HG02642 (cell line): ENCODE data around the gene PRKAG1.
"Not testable (repeated sequence)": the region's sequence is repeated elsewhere in the genome, so short reads cannot be mapped to it uniquely, and the experiment has no call there.

Source experiments
- ATAC-seq: cut with Tn5 transposase; IDR thresholded peaks from one replicate; pipeline ENCODE4 v1.9.1; 2021; ENCODE audit warnings: mild to moderate bottlenecking; ENCODE audit not compliant: unreplicated experiment, poor library complexity

PRKAG1 gene

GRCh38 chr12:49018261-49019119, at the start of gene PRKAG1:
TSS of gene PRKAG1 (minus strand) at chr12:49018776. CDS start at chr12:49018740, 36 bp downstream.
- peak; percentile 87 for ATAC-seq

GRCh38 chr12:49066120-49066519, 47.5 kb upstream of the PRKAG1 start:
- ATAC-seq, result no peak

- ATAC-seq, result no peak
Measured at GRCh38 chr12:49064767-49065152, 46.2 kb upstream of the PRKAG1 start.

DNA sequence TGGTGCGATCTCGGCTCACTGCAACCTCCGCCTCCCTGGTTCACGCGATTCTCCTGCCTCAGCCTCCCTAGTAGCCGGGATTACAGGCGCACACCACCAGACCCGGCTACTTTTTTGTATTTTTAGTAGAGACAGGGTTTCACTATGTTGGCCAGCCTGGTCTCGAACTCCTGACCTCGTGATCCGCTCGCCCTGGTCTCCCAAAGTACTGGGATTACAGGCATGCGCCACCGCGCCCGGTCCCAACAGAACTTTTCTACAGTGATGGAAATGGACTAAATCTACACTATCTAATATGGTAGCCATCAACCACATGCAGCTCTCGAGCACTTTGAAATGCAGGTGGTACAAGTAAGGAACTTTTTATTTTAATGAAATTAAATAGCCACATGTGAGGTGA, 43.3 kb upstream of the PRKAG1 start:
- ATAC-seq, result not testable (repeated sequence)

DNA sequence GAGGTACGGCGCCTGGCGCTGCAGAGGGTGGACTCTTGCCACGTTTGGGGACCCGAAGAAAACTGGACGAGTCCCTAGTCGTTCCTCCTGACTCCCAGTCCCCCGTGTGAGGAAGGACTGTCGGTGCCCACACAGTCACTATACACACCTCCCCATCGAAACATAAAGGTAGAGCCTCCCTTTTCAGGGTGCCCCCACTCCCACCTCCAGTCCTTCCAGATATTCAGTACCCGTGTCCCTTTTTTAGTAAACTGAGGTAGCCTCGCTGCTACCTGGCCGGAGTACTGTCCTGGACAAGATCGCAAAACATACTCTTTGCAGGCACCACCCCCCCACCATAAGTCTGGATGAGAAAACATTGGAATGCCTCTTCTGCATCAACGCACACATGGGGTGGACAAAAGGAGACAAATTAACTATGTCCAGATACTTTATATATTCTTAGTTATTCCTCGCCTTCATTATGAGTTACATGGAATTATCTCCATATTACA, 42.6 kb upstream of the PRKAG1 start:
- ATAC-seq, result peak; percentile 1

DNA sequence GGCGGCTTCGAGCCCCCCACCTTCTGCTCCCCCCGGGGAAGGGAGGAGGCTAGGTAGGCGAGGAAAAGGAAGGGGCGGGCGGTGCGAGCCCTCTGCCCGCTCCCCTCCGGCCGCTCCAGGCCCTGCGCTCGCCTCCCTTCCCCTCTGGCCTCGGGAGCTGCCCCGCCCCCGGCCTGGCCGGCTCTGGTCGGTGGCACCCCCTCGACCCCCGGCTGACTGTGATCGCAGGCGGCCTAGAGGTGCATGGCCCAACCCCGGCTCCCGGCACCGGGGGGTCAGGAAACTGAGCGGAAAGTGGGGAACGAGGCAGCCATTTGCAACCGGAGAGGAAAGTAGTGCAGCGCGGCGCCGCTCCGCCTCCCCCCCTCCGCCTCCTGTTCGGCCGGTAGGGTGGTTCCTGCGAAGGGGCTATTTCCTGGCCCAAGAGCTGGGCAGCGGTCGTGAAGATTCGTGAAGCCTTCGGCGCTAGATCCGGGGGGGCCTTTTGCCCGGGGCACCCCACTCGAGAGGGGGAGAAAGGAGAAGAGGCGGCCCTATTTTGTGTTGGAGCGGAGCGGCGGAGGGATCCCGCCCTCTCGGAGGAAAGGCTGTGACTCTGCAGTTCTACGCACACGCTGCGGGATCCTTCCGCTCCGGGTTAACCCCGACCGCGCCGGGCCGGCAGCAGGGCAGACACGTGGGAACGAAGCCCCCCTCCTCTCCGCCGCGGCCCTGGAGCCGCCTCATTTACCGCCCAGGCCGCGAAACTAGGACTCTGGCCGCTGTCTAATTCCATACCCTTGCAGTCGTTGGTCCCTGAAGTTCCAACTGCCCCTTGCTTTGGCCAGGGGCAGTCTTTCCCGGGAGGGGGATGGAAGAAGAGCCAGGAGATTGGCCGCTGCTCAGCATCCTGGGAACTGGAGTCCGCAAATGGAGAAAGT, 41.9 kb upstream of the PRKAG1 start, which contains the start of gene KMT2D:
KMT2D (minus strand) TSS at position 558 of the 920 bp plus-strand sequence. CDS start 5,470 bp downstream, outside the sequence.
- peak; percentile 58 for ATAC-seq

DNA sequence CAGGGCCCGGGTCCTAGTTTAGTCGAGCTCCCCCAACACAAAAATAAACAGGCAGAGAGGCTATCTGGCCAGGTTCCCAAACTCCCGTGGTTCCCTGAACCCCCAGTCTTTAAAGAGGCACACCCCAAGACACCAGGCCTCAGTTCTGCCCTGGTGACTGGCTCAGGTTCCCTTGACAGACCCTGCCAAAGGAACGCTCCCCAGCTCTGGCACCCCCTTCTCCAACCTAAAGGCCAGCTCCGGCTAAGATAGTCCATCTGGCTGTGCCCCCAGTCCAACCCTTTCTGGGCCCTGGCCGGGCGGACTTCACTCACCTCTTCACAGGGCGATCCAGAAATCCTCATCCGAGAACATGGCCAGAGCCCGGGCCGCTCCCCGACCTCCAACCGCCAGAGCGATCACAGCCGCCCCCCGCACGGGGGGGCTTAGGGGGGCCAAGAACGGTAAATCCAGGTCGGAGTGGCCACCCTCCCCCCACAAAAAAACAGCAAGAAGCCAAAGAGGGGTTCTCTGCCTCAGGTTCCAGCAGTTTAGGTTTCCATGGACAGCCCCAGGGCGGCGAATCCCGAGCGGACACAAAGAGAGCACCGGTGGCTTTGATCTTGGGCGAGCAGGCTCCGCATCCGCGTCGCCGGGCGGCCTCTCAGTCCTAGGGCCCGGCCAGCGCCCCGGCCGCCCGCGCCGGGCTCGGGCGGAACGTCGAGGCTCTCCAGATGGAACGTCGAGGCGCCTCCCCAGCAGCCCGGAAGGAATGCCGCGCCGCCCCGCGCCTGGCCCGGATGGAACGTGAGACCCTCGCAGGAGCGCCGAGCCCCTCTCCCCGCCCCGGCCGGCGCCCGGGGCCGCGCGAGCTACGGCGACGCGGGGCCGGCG, 41.0 kb upstream of the PRKAG1 start:
- peak; percentile 26 for ATAC-seq

GRCh38 chr12:49059045-49059298, 40.4 kb upstream of the PRKAG1 start:
- ATAC-seq, result no peak

DNA sequence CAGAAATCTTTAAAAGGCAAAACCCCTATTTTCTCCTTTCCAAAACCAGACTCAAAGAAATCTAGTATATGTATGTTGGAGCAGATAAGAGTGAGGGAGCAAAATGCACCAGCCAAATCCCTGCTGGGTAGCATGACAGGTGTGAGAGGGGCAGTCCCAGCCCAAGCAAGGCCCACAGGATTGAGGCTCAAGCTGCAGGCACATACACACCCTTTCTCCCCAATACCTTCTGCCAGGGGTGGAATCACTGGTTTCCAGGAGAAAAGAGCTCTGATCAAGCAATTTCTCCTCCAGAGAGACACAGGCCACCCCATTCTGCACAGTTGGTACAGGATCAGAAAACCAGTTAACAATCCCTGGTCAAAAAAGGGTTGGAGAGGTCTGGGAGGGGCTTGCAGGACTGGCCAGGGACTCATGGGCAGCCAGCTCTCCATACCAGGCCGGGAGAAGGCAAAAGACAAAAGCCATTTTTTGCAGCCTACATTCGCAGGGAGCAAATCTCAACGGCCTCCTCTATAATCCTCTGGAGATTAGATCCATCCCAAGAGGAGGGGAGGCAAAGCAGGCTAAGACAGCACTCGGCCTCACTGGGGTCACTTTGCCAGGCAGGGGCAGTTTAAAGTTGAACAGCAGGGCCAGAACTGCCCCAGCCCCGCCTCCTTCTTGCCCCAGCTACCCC, 39.9 kb upstream of the PRKAG1 start:
- no peak for ATAC-seq

DNA sequence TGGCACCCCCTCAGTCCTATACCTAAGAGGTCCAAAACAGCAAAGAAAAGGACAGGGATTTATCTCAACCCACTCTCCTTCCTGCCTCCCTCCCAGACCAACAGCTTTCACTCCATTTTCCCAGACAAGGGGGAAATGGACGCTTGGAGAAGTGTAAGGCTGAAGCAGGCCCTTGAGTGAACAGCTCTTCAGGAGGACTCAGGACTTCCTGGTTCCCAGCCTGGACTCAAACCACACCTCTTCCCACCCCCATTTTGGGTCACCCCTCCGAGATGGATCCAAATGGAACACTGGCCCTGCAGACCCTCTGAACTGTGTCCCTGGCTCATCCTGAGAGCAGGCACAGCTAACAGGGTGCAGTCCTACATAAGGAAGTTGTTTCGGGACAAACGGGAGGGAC, 39.3 kb upstream of the PRKAG1 start:
- no peak for ATAC-seq

DNA sequence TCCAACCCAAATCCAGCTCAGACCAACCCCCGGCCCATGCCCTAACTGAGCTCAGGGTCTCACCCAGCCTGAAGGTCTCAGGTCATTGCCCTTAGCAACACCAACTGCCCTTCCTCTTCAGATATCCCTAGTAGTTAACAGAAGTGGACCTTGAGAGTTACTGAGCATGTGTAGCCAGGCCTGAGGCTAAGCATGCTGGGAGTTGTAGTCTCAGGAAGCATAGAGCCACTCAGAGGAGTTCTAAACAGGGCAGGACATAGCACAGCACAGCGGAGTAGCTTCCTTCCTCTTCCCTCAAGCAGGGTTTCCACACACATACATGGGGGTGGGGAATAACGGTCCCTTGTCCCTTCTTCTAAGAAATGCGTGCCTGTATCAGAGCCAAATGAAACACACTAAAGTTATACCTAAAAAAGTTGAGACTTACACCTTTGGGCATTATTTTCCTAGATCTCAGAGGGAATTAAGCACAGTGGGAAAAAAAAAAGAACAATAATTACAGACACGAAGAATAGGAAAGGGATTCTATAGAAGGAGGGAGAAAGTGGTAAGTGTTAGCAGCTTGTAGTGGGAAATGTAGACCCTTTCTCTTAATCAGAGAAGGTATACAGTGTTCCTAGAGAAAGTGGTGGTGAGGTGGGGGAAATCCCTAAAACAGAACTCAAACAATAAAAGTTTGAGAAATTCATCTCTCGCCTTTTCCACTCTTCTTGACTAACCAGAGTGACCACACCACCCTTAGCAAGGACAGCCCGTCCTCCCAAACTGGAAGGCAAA, 37.6 kb upstream of the PRKAG1 start:
- peak; percentile 56 for ATAC-seq

DNA sequence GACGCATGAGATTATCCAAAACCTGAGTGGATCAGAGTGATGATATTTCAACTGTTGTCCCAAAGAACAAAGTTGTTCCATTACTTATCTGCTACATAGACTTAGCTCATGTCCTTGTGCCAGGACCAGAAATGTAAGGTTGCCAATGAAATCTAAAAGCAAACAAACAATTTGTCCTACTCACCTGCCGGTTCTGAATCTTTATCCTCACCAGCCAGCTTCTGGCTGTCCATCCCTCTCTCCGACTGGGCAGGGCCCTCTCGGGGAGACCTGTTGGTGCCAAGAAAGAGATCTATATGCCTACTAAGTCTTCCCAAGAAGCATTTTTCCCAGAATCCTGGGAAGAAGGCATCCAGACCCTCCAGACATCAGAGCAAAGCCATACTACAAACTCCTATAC, 36.5 kb upstream of the PRKAG1 start:
- no peak for ATAC-seq

DNA sequence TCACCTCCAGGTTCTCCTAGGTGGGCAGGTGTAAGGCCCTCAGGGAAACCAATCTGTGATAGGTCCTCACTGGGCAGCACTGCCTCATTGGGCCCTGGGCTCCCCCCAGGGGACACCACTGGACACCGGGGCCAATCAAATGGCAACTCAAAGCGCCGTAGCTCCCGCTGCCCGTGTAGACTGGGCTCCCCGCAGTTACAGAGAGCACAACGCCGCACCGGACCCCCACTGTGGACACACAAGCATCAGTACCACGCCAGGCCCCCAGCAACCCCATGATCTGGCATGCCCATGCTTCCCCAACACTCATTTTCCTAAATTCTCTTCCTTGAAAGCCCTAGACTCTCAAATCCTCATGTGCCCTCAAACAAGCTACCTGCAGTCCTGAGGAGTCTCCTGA, 35.9 kb upstream of the PRKAG1 start:
- no peak for ATAC-seq

DNA sequence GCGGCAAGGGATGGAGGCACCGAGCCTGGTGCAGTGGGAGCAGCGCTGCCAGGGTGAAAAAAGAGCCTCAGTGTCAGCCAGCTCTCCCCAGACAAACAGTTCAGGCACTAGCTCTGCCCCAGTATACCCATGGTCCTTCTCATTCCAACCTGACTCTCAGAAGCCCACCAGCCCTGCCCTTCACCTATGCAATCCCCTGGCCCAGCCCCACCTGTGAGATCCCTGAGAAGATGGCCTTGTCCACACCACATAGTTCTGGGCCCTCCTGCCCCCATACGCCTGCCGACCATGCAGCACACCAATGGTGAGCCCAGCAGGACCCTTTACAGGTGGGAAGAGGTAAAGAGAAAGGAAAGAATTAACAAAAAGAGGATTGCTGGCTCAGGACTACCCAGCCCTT, 35.5 kb upstream of the PRKAG1 start:
- ATAC-seq, result no peak

DNA sequence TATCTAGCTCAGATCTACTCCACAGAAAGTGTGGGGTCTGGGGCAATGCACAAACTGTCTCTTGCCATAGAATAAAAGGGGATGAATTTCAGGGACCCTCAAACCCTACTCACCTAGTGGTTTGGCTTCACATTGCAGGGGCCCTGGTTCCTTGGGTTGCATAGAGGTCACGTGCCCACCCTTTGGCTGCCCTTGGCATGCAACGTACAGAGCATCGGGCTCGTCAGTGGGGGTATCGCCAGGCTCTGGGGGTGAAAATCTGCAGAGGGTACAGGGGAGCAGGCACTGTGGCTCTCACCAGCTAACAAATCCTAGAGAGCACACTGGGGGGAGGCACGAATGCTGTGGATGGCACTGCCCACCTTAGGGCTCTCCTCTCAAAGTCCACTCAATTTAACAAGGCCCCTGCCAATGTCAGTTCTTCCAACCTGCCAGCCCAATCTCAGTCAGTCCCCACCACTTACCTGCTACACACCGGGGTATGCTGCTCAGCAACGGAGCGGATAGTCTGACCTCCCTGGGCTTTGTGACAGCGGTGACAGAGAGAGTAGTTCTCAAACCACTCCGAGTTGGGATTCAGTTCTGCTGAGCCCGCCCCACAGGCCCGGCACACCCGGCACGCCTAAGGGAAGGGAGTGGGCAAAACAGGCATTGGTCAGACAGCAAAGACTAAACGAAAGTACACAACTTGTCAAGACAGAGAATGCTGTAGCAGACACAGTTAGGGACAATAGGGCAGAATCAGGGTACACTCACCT, 34.1 kb upstream of the PRKAG1 start:
- no peak for ATAC-seq

DNA sequence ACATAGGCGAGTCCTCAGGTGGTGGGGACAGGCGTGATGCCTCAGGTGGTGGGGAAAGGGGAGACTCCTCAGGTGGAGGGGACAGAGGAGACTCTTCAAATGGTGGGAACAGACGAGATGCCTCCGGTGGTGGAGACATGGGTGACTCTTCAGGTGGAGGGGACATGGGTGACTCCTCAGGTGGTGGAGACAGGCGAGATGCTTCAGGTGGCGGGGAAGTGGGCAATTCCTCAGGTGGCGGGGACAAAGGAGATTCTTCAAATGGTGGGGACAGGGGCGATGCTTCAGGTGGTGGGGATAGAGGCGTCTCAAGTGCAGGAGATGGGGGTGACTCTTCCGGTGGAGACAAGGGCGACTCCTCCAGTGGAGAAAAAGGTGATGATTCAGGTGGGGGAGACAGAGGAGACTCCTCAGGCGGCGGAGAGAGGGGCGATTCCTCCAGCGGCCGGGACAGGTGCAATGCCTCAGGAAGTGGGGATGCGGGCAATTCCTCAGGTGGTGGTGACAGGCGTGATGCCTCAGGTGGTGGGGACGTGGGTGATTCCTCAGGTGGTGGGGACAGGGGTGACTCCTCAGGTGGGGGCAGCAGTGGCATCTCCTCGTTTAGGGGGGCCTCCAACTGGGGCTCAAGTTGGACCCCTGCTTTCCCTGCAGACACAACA, 33.3 kb upstream of the PRKAG1 start:
- ATAC-seq, result no peak

DNA sequence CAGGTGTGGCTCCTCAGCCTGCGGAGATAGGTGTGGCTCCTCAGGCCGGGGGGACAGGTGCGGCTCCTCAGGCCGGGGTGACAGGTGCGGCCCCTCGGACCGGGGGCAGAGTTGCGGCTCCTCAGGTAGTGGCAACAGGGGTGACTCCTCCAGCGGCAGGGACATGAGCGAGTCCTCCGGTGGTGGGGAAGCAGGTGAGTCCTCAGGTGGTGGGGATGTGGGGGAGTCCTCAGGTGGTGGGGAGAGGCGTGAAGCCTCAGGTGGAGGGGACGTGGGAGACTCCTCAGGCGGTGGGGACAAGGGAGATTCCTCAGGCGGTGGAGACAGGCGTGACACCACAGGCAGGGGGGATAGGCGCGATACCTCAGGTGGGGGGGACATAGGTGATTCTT, 32.8 kb upstream of the PRKAG1 start:
- no peak for ATAC-seq
